Hematopoietic multipotent progenitor cell (in vitro differentiated cells): Measurements from ENCODE around the gene NSMCE1. TPM values are rescaled to one million over a fixed set of nuclear protein-coding genes. Genes with fewer than 3 reads are reported as not detected.

Source experiments
- total RNA-seq: library from RNA; depleted of rRNA; stranded (reverse); fragments of >200 nt; gene quantifications from one replicate; pipeline ENCODE4 v1.2.3, GENCODE V29; 2012

Gene NSMCE1
- total RNA-seq, 1 donor: 78.4 TPM

Other genes starting within 250 kb of the NSMCE1 start
- under 0.01 TPM for gene C16orf82, start 201.8 kb downstream of the NSMCE1 start, total RNA-seq
- 8.1 TPM for gene KDM8, start 65.2 kb downstream of the NSMCE1 start, total RNA-seq
- 20.5 TPM for gene IL4R, start 45.2 kb upstream of the NSMCE1 start, total RNA-seq
- gene IL21R, start 133.4 kb upstream of the NSMCE1 start, total RNA-seq: 0.54 TPM